Mucosa of descending colon (tissue), 3 donors: ENCODE data around the gene KIF6. TPM values are rescaled to one million over a fixed set of nuclear protein-coding genes. Genes with fewer than 3 reads are reported as not detected.
"Not testable (repeated sequence)": the region's sequence is repeated elsewhere in the genome, so short reads cannot be mapped to it uniquely, and the experiment has no call there.

Experiments
- ATAC-seq: fragments of 200-7000 bp; cut with Tn5 transposase; one replicate; pipeline ENCODE4 v1.9.1; 2020; ENCODE audit warnings: mild to moderate bottlenecking, moderate library complexity
- DNase-seq, 3 donors: peaks; one replicate each; pipeline ENCODE4 v3.0.0-alpha.2; 2020
- H3K36me3 ChIP-seq: fragments of 200-600 bp; one replicate; pipeline ENCODE4 v1.8.0; 2021; ENCODE audit warnings: low read depth, mild to moderate bottlenecking
- H3K4me1 ChIP-seq: fragments of 200-600 bp; one replicate; pipeline ENCODE4 v1.8.0; 2021; ENCODE audit warnings: low read depth, mild to moderate bottlenecking
- H3K4me3 ChIP-seq: fragments of 200-600 bp; one replicate; pipeline ENCODE4 v1.8.0; 2021; ENCODE audit warnings: mild to moderate bottlenecking
- H3K9me3 ChIP-seq: fragments of 200-600 bp; one replicate; pipeline ENCODE4 v1.8.0; 2021; ENCODE audit warnings: mild to moderate bottlenecking
- CTCF ChIP-seq: fragments of 200-600 bp; IDR thresholded peaks from one replicate; pipeline ENCODE4 v1.8.0; 2022; ENCODE audit warnings: antibody characterized with exemption, mild to moderate bottlenecking
- intact Hi-C, 2 donors: fragments of 100-400 bp; cut with DNase I in 1 of 2; cut with micrococcal nuclease in 1 of 2; formaldehyde crosslinking; loops; one replicate each; pipeline versions ENCODE4 v1.11.0 to v1.11.1; 2022; cut with DNase I, micrococcal nuclease
- total RNA-seq, 3 donors: library from RNA; stranded (reverse); fragmentation: NEBNext Ultra II Directional in 2 of 3; extraction: Animal tissue kit (Norgen Biotek cat#: 25700) in 2 of 3; gene quantifications; one replicate each; pipeline versions ENCODE4 v1.2.1 to v1.2.4, GENCODE V29; 2021 to 2023
- donor health status: DM: no; HTN: no; CAD: no; lungs with moderate emphysema.
- donor health status: DM: no; HTN: no; CAD: no.
- donor health status: DM: no; HTN: yes; CAD: no.

Gene KIF6
- total RNA-seq, 3 donors from 2014 or later = 0.24 to 0.85 (median 0.52) TPM

- DNase-seq = no peak
- no peak for ATAC-seq
- Histone ChIP-seq H3K9me3 (no peaks in the 10 kb centered on the region), H3K36me3 (no peaks in the 10 kb centered on the region), H3K4me3 (no peak overlapping the region), H3K4me1 (no peaks in the 10 kb centered on the region)
- TF ChIP-seq CTCF = no peak
- intact Hi-C loops = no loop called here
Observed at GRCh38 chr6:39520411-39520810, 204.8 kb downstream of the KIF6 start.

GRCh38 chr6:39518221-39518620, 207.0 kb downstream of the KIF6 start:
- intact Hi-C loops = no loop called here
- DNase-seq (no peak), ATAC-seq (no peak)
- no peaks in the 10 kb centered on the region for H3K9me3 ChIP-seq
- no peaks in the 10 kb centered on the region for H3K36me3 ChIP-seq
- no peak for TF ChIP-seq CTCF
- H3K4me1 ChIP-seq = no peaks in the 10 kb centered on the region
- no peak overlapping the region for H3K4me3 ChIP-seq

- no peaks in the 10 kb centered on the region for H3K36me3 ChIP-seq
- intact Hi-C loops = no loop called here
- no peak for DNase-seq
- ATAC-seq = no peak
- no peaks in the 10 kb centered on the region for H3K9me3 ChIP-seq
- TF ChIP-seq CTCF = no peak
- H3K4me1 ChIP-seq = no peaks in the 10 kb centered on the region
- H3K4me3 ChIP-seq = no peak overlapping the region
Observed at GRCh38 chr6:39517756-39518155, 207.5 kb downstream of the KIF6 start.

- DNase-seq (no peak), ATAC-seq (no peak)
- H3K4me3 ChIP-seq = no peak overlapping the region
- H3K9me3 ChIP-seq = no peaks in the 10 kb centered on the region
- TF ChIP-seq CTCF = no peak
- no peaks in the 10 kb centered on the region for H3K4me1 ChIP-seq
- no peaks in the 10 kb centered on the region for H3K36me3 ChIP-seq
- intact Hi-C loops = no loop called here
Observed at GRCh38 chr6:39516471-39516870, 208.7 kb downstream of the KIF6 start.

- ATAC-seq (no peak), DNase-seq (no peak)
- no peak overlapping the region for H3K4me3 ChIP-seq
- TF ChIP-seq CTCF = no peak
- no peaks in the 10 kb centered on the region for H3K36me3 ChIP-seq
- intact Hi-C loops = no loop called here
- no peaks in the 10 kb centered on the region for H3K4me1 ChIP-seq
- H3K9me3 ChIP-seq = no peaks in the 10 kb centered on the region
Observed at GRCh38 chr6:39515471-39515870, 209.7 kb downstream of the KIF6 start.

- no peak for DNase-seq
- ATAC-seq = no peak
- TF ChIP-seq CTCF = no peak
- Histone ChIP-seq H3K9me3 (no peaks in the 10 kb centered on the region), H3K4me1 (no peaks in the 10 kb centered on the region), H3K36me3 (no peaks in the 10 kb centered on the region), H3K4me3 (no peak overlapping the region)
- intact Hi-C loops = no loop called here
Observed at GRCh38 chr6:39515006-39515405, 210.2 kb downstream of the KIF6 start.

DNA sequence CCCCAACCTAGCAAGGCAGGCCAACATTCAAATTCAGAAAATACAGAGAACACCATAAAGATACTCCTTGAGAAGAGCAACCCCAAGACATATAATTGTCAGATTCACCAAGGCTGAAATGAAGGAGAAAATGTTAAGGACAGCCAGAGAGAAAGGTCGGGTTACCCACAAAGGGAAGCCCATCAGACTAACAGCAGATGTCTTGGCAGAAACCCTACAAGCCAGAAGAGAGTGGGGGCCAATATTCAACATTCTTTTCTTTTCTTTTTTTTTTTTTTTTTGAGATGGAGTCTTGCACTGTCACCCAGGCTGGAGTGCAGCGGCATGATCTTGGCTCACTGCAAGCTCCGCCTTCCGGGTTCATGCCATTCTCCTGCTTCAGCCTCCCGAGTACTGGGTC, 215.4 kb downstream of the KIF6 start:
- DNase-seq, H3K36me3 ChIP-seq, H3K9me3 ChIP-seq, intact Hi-C loops, H3K4me3 ChIP-seq, H3K4me1 ChIP-seq, ATAC-seq: not testable (repeated sequence)
